GM13977 (cell line): ENCODE measurements around the gene MAGEB5.
"Not testable (repeated sequence)": the region's sequence is repeated elsewhere in the genome, so short reads cannot be mapped to it uniquely, and the experiment has no call there.

Source experiments
- DNase-seq: peaks from one replicate; pipeline ENCODE4 v3.0.0; 2012; ENCODE audit warnings: low spot score
- CTCF ChIP-seq: IDR thresholded peaks from 2 replicates; pipeline ENCODE4 v1.5.1; 2012; ENCODE audit warnings: mild to moderate bottlenecking, control low read depth; ENCODE audit not compliant: insufficient read depth; ENCODE audit errors: extremely low read depth, missing control alignments
- in situ Hi-C: fragments of 300-500 bp; cut with MboI; formaldehyde crosslinking; loops from one replicate; pipeline ENCODE4 v1.12.0; 2022; ENCODE audit warnings: low sequenced_read_pairs, low pct_unique_long_range_greater_than_20kb, mixed read lengths, inconsistent platforms; ENCODE audit not compliant: unreplicated experiment

MAGEB5 gene

GRCh38 chrX:26215869-26216268 lies at the start of gene MAGEB5:
Gene MAGEB5 (plus strand): TSS chrX:26216169. CDS start chrX:26217302, 1,133 bp downstream.
- DNase-seq: no peak
- in situ Hi-C loops: no loop called here
- TF ChIP-seq CTCF: no peak

GRCh38 chrX:26192204-26192603 lies 23.8 kb upstream of the MAGEB5 start, which contains the start of gene MAGEB6:
Gene MAGEB6 (plus strand): TSS chrX:26192440. CDS start chrX:26193847, 1,407 bp downstream.
- in situ Hi-C loops: no loop called here
- TF ChIP-seq CTCF: no peak
- no peak for DNase-seq

GRCh38 chrX:26203561-26203960 lies 12.4 kb upstream of the MAGEB5 start:
- TF ChIP-seq CTCF: no peak
- no peak for DNase-seq
- in situ Hi-C loops: no loop called here

- in situ Hi-C loops: not testable (repeated sequence)
These were observed 11.3 kb upstream of the MAGEB5 start for GRCh38 chrX:26204717-26205116.

GRCh38 chrX:26208012-26208411 lies 8.0 kb upstream of the MAGEB5 start:
- in situ Hi-C loops: no loop called here
- no peak for TF ChIP-seq CTCF
- no peak for DNase-seq

More at GRCh38 chrX:26204717-26205116, 11.3 kb upstream of the MAGEB5 start:
- not testable (repeated sequence) for DNase-seq

- no peak for DNase-seq
- no peak for TF ChIP-seq CTCF
- in situ Hi-C loops: no loop called here
These were observed 3.4 kb downstream of the MAGEB5 start for GRCh38 chrX:26219351-26219750.

- in situ Hi-C loops: no loop called here
- TF ChIP-seq CTCF: no peak
- DNase-seq: no peak
These were observed 18.2 kb downstream of the MAGEB5 start for GRCh38 chrX:26234177-26234576.
